HepG2 (cell line): Measurements from ENCODE around the gene MYO18B. TPM values are rescaled to one million over a fixed set of nuclear protein-coding genes. Genes with fewer than 3 reads are reported as not detected.

Source experiments
- ATAC-seq: fragments of 200-7000 bp; cut with Tn5 transposase; 3 replicates; pipeline ENCODE4 v1.9.1; 2020; ENCODE audit warnings: mild to moderate bottlenecking, moderate library complexity
- BruUV-seq: library from RNA; stranded (reverse); fragments of 400-500 nt; replicated peaks from 2 replicates; lab custom pipeline; 2021; lab: Mats Ljungman, UMichigan
- CTCF ChIA-PET: fragments of 300-600 bp; formaldehyde crosslinking; extraction: SDS; loops from one replicate; lab custom pipeline; 2021; ENCODE audit warnings: low total read pairs, inconsistent platforms, low intra/inter-chr PET ratio; lab: Yijun Ruan, JAX
- POLR2A ChIA-PET: fragments of 350-600 bp; sonication (Branson Sonifier 250); formaldehyde crosslinking; loops from one replicate; lab custom pipeline; 2020; ENCODE audit warnings: antibody characterized with exemption, inconsistent platforms; lab: Yijun Ruan, JAX
- DNase-seq: peaks from one replicate; pipeline ENCODE4 v3.0.0-alpha.2; 2015; ENCODE audit warnings: low spot score
- FAIRE-seq: peaks from 3 replicates; lab custom pipeline; 2011; peaks lifted over from hg19 to GRCh38; lab: Jason Lieb, UNC
- H2AFZ ChIP-seq: one replicate; pipeline ENCODE4 v1.6.1; 2011; ENCODE audit warnings: low read length, inconsistent platforms
- H3K27ac ChIP-seq: fragments of 300-600 bp; 3 replicates; pipeline ENCODE4 v1.8.0; 2011; ENCODE audit warnings: mixed run types, mild to moderate bottlenecking, mixed read lengths, low read length, inconsistent platforms; ENCODE audit not compliant: insufficient read depth; ENCODE audit errors: extremely low read length
- H3K27me3 ChIP-seq, 2 experiments: fragments of 200-600 bp in 1 of 2; 2 replicates in 1 of 2; 3 replicates in 1 of 2; pipeline versions ENCODE4 v1.6.0 to v1.8.0; 2011; ENCODE audit warnings: low read length in 2 of 2, mild to moderate bottlenecking in 2 of 2, moderate library complexity in 2 of 2, inconsistent platforms in 1 of 2; ENCODE audit not compliant: insufficient read depth in 2 of 2, control insufficient read depth in 1 of 2
- H3K36me3 ChIP-seq, 2 experiments: fragments of 200-600 bp in 1 of 2; replicated peaks in 1 of 2; 2 replicates in 1 of 2; 3 replicates in 1 of 2; pipeline versions ENCODE4 v1.5.1 to v1.8.0; 2011; ENCODE audit warnings: low read length in 2 of 2, inconsistent platforms in 1 of 2; ENCODE audit not compliant: insufficient read depth in 2 of 2, control insufficient read depth in 1 of 2
- H3K4me1 ChIP-seq: 2 replicates; pipeline ENCODE4 v1.5.1; 2012; ENCODE audit warnings: low read length, inconsistent platforms; ENCODE audit not compliant: insufficient read depth
- H3K4me2 ChIP-seq: 2 replicates; pipeline ENCODE4 v1.6.0; 2011; ENCODE audit warnings: low read depth, low read length, inconsistent platforms
- H3K4me3 ChIP-seq, 3 experiments: fragments of 200-600 bp in 1 of 3; sonication (generic), shearing (Covaris generic) in 1 of 3; replicated peaks in 1 of 3; 2 replicates each; pipeline ENCODE4 v1.5.1; 2011 to 2016; ENCODE audit warnings: low read length in 3 of 3, inconsistent platforms in 2 of 3, low read depth in 2 of 3, mild to moderate bottlenecking in 2 of 3, control low read depth in 1 of 3, mixed read lengths in 1 of 3; ENCODE audit not compliant: insufficient read depth in 1 of 3
- H3K79me2 ChIP-seq: one replicate; pipeline ENCODE4 v1.6.1; 2011; ENCODE audit warnings: low read length, inconsistent platforms; ENCODE audit not compliant: insufficient read depth
- H3K9ac ChIP-seq: 2 replicates; pipeline ENCODE4 v1.6.0; 2011; ENCODE audit warnings: mild to moderate bottlenecking, low read depth, low read length, inconsistent platforms; ENCODE audit not compliant: insufficient read depth
- H3K9me3 ChIP-seq: 2 replicates; pipeline ENCODE4 v1.5.1; 2012; ENCODE audit warnings: mild to moderate bottlenecking, low read length
- H4K20me1 ChIP-seq: 2 replicates; pipeline ENCODE4 v1.6.0; 2011; ENCODE audit warnings: inconsistent platforms, mild to moderate bottlenecking, low read length, moderate library complexity; ENCODE audit not compliant: insufficient read depth
- FOSL1 ChIP-seq: sonication (generic); formaldehyde crosslinking; IDR thresholded peaks from 2 replicates; pipeline ENCODE4 v1.9.0; 2021; ENCODE audit warnings: missing genetic modification reagents, borderline replicate concordance
- HIVEP1 ChIP-seq: sonication (generic); formaldehyde crosslinking; IDR thresholded peaks from 2 replicates; pipeline ENCODE4 v1.4.0; 2020; ENCODE audit warnings: mild to moderate bottlenecking, missing genetic modification reagents
- HNRNPH1 ChIP-seq: fragments of 200-400 bp; formaldehyde crosslinking; optimal IDR thresholded peaks from 2 replicates; pipeline ENCODE3; 2017; ENCODE audit warnings: mild to moderate bottlenecking, low read depth, low read length
- IKZF4 ChIP-seq: sonication (generic); formaldehyde crosslinking; IDR thresholded peaks from 2 replicates; pipeline ENCODE4 v1.5.1; 2020; ENCODE audit warnings: borderline replicate concordance, mild to moderate bottlenecking, low read depth, missing genetic modification reagents; ENCODE audit errors: not compliant biosample characterization
- MYNN ChIP-seq: sonication (generic); formaldehyde crosslinking; IDR thresholded peaks from 2 replicates; pipeline ENCODE4 v1.4.0; 2020; ENCODE audit warnings: mild to moderate bottlenecking, low read depth, missing genetic modification reagents
- RBM39 ChIP-seq: fragments of 200-400 bp; formaldehyde crosslinking; IDR thresholded peaks from one replicate; pipeline ENCODE4 v1.6.1; 2018; ENCODE audit warnings: antibody characterized with exemption, mild to moderate bottlenecking, low read depth, low read length; ENCODE audit not compliant: poor library complexity, severe bottlenecking
- SMAD3 ChIP-seq: sonication (generic); formaldehyde crosslinking; IDR thresholded peaks from 2 replicates; pipeline ENCODE4 v1.4.0; 2020; ENCODE audit warnings: missing genetic modification reagents
- SRSF1 ChIP-seq: fragments of 200-400 bp; formaldehyde crosslinking; optimal IDR thresholded peaks from 2 replicates; pipeline ENCODE3; 2017; ENCODE audit warnings: mild to moderate bottlenecking, low read depth, low read length, moderate library complexity
- SRY ChIP-seq: sonication (generic); formaldehyde crosslinking; IDR thresholded peaks from 2 replicates; pipeline ENCODE4 v1.8.0; 2022; ENCODE audit warnings: mild to moderate bottlenecking, missing genetic modification reagents
- TCF12 ChIP-seq, 2 experiments: fragments of 450-650 bp in 1 of 2; sonication (generic) in 1 of 2; formaldehyde crosslinking in 1 of 2; IDR thresholded peaks; 2 replicates each; pipeline versions ENCODE4 v1.6.1 to v1.8.0; 2017 to 2022; ENCODE audit warnings: antibody characterized with exemption in 1 of 2, mild to moderate bottlenecking in 1 of 2, missing genetic modification reagents in 1 of 2, moderate library complexity in 1 of 2
- ZNF589 ChIP-seq: sonication (generic); formaldehyde crosslinking; conservative IDR thresholded peaks from 2 replicates; pipeline ENCODE4 v1.8.0; 2022; ENCODE audit warnings: mild to moderate bottlenecking, moderate library complexity, missing genetic modification reagents
- WGBS: methylation state at CpG from one replicate; pipeline ENCODE4 v1.1.6; 2017; ENCODE audit warnings: low lambda C conversion rate; 5-methylcytosine and 5-hydroxymethylcytosine counted together
- in situ Hi-C: cut with HindIII; loops from 2 replicates; pipeline ENCODE4 v1.10.0; 2017; ENCODE audit warnings: low pct_unique_long_range_greater_than_20kb; ENCODE audit not compliant: extremely low pct_ligation_motif_present
- intact Hi-C: fragments of 100-400 bp; cut with micrococcal nuclease; formaldehyde crosslinking; loops from one replicate; pipeline ENCODE4 v1.10.0; 2022; ENCODE audit not compliant: unreplicated experiment
- polyA plus RNA-seq, 8 experiments: library from polyadenylated mRNA; depleted of rRNA in 3 of 8; stranded (reverse) in 7 of 8; unstranded in 1 of 8; fragments of >200 nt; fragmentation: Illumina TruSeq in 4 of 8; extraction: Trizol in 4 of 8; gene quantifications; 2 replicates each; pipeline versions ENCODE4 v1.2.1 to v1.2.3, GENCODE V29; 2011 to 2016; ENCODE audit warnings: low read depth in 4 of 8, missing spikeins in 1 of 8, mixed read lengths in 1 of 8; ENCODE audit not compliant: insufficient read depth in 1 of 8
- total RNA-seq, 5 experiments: library from RNA; depleted of rRNA; stranded (reverse); fragments of >200 nt; fragmentation: Illumina TruSeq; extraction: Trizol; gene quantifications; 2 replicates each; pipeline ENCODE4 v1.2.3, GENCODE V29; 2016; ENCODE audit warnings: low read depth in 1 of 5
- TF ChIP-seq, protein P1 (sequence below): sonication (generic); formaldehyde crosslinking; IDR thresholded peaks from 2 replicates; pipeline ENCODE4 v1.5.1; 2020; ENCODE audit warnings: missing genetic modification reagents, mild to moderate bottlenecking, borderline replicate concordance
- TF ChIP-seq, protein P2 (sequence below): sonication (generic); formaldehyde crosslinking; IDR thresholded peaks from 2 replicates; pipeline ENCODE4 v1.5.0; 2020; ENCODE audit warnings: missing genetic modification reagents
- TF ChIP-seq, protein P3 (sequence below): fragments of 450-650 bp; IDR thresholded peaks from 2 replicates; pipeline ENCODE4 v1.6.1; 2017

Gene MYO18B
- total and polyA plus RNA-seq, 2 of the 13 experiments (the other 11 are each of a cell fraction or from before 2014, with no cell fraction given), result 0.01 TPM; not detected in 1

DNA sequence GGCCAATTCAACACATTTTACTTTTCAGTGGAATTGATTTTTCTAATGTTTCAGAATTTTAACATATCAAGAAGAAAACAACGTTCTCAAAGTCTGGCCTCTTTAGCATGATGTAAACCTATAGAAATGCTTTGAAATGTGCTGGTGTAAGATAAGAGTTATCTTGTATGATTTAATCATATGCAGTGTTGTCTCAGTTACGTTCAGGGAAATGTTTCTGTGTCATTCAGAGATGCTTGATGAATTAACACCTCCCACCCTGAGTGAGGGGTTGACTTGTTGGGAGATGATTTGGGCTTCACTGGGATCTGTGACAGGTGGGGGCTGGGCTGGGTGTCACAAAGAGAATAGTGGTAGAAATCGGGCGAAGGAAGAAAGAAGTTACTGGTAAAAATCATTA, 15.7 kb upstream of the MYO18B start:
- no peaks in the 10 kb centered on the region for H3K27me3 ChIP-seq
- 82% methylated on average over 4 of the region's 4 CpGs for WGBS
- DNase-seq, result no peak
- no peaks in the 10 kb centered on the region for H3K9me3 ChIP-seq
- no peak for FAIRE-seq
- no peak for ATAC-seq
- in situ Hi-C loops, result no loop called here
- no peaks in the 10 kb centered on the region for H4K20me1 ChIP-seq
- POLR2A ChIA-PET, result no interaction called here
- peaks cover 0 to 7% of the 10 kb centered on the region in 2 experiments; a peak in 1 of 5 replicates for H3K36me3 ChIP-seq
- intact Hi-C loops, result no loop called here
- H3K27ac ChIP-seq, result no peak overlapping the region
- no peak for TF ChIP-seq SRY (CRISPR knock-in tag)
- TF ChIP-seq, protein P1, sequence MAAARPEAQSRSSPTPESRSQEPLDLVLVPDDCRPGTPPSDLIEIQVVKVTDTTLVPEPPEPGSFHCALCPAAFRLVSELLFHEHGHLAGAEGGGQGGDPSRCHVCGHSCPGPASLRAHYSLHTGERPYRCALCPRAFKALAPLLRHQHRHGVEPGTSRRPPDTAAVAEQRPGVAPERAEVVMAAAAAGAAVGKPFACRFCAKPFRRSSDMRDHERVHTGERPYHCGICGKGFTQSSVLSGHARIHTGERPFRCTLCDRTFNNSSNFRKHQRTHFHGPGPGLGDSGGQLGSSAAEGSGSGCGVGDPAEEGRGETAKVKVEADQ, result no peak
- no peak overlapping the region for H3K4me2 ChIP-seq
- H3K4me1 ChIP-seq, result no peaks in the 10 kb centered on the region
- no peak overlapping the region for H3K4me3 ChIP-seq
- no peaks in the 10 kb centered on the region for H3K79me2 ChIP-seq
- no peak overlapping the region for H3K9ac ChIP-seq
- CTCF ChIA-PET, result no interaction called here
- no peak overlapping the region for H2AFZ ChIP-seq
- no TSS peak for BruUV-seq

DNA sequence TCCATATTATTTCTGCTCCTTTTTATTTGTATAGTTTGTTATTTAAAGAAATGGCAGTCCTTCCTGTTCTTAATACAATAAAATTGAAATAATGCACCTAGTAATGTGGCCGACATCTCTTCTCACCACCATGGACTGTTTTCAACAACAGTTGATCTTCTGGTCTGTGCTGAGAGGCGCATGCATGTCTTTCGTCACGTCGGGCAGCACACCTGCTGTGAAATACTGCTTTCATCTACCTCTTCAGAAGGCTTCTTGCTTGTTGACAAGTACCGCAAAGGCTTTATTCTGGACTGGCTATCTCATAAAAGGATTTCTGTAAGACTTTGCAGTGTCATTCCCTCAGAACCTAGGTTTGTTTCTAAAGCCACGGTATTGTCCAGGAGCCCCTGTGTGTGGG, 13.9 kb upstream of the MYO18B start:
- WGBS, result 96% methylated on average over 7 of the region's 7 CpGs
- TF ChIP-seq, protein P2, sequence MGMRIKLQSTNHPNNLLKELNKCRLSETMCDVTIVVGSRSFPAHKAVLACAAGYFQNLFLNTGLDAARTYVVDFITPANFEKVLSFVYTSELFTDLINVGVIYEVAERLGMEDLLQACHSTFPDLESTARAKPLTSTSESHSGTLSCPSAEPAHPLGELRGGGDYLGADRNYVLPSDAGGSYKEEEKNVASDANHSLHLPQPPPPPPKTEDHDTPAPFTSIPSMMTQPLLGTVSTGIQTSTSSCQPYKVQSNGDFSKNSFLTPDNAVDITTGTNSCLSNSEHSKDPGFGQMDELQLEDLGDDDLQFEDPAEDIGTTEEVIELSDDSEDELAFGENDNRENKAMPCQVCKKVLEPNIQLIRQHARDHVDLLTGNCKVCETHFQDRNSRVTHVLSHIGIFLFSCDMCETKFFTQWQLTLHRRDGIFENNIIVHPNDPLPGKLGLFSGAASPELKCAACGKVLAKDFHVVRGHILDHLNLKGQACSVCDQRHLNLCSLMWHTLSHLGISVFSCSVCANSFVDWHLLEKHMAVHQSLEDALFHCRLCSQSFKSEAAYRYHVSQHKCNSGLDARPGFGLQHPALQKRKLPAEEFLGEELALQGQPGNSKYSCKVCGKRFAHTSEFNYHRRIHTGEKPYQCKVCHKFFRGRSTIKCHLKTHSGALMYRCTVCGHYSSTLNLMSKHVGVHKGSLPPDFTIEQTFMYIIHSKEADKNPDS (CRISPR knock-in tag), result no peak
- TF ChIP-seq ZNF589 (CRISPR knock-in tag) (no peak), TCF12 (IDR thresholded peaks at IDR 0.05) (no peak), TCF12 (CRISPR knock-in tag; IDR thresholded peaks at IDR 0.05) (no peak), FOSL1 (CRISPR knock-in tag) (no peak), HNRNPH1 (no peak), SMAD3 (CRISPR knock-in tag) (no peak), HIVEP1 (CRISPR knock-in tag) (no peak), MYNN (no peak), RBM39 (no peak), SRSF1 (no peak), IKZF4 (no peak)
- TF ChIP-seq, protein P3, sequence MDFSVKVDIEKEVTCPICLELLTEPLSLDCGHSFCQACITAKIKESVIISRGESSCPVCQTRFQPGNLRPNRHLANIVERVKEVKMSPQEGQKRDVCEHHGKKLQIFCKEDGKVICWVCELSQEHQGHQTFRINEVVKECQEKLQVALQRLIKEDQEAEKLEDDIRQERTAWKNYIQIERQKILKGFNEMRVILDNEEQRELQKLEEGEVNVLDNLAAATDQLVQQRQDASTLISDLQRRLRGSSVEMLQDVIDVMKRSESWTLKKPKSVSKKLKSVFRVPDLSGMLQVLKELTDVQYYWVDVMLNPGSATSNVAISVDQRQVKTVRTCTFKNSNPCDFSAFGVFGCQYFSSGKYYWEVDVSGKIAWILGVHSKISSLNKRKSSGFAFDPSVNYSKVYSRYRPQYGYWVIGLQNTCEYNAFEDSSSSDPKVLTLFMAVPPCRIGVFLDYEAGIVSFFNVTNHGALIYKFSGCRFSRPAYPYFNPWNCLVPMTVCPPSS, result no peak
- Histone ChIP-seq H3K36me3 (no peaks in the 10 kb centered on the region), H4K20me1 (no peaks in the 10 kb centered on the region), H3K4me1 (no peaks in the 10 kb centered on the region), H3K4me2 (no peak overlapping the region), H3K9ac (no peak overlapping the region), H3K27ac (no peak overlapping the region), H3K4me3 (no peak overlapping the region), H3K27me3 (no peaks in the 10 kb centered on the region), H3K79me2 (no peaks in the 10 kb centered on the region), H3K9me3 (no peaks in the 10 kb centered on the region), H2AFZ (no peak overlapping the region)
- intact Hi-C loops (no loop called here), in situ Hi-C loops (no loop called here)
- FAIRE-seq (no peak), ATAC-seq (no peak), DNase-seq (no peak)
- POLR2A ChIA-PET, result no interaction called here
- BruUV-seq, result no TSS peak
- CTCF ChIA-PET, result no interaction called here
